22Rv1 (cell line): ENCODE measurements around the gene SH3GLB1.
A peak's percentile ranks its signal among the peaks of the same experiment; 100 is the strongest.

Source experiments
- H3K27ac ChIP-seq: fragments of 450-650 bp; 2 replicates; pipeline ENCODE4 v1.5.1; 2017
- CTCF ChIP-seq: fragments of 450-650 bp; IDR thresholded peaks from 2 replicates; pipeline ENCODE4 v1.5.1; 2017; ENCODE audit warnings: mild to moderate bottlenecking
- ZFX ChIP-seq: fragments of 450-650 bp; IDR thresholded peaks from 2 replicates; pipeline ENCODE4 v1.6.1; 2017; ENCODE audit warnings: antibody characterized with exemption, borderline replicate concordance

Gene SH3GLB1

GRCh38 chr1:86753700-86754099, 49.3 kb downstream of the SH3GLB1 start:
- H3K27ac ChIP-seq = no peak overlapping the region
- TF ChIP-seq ZFX (no peak), CTCF (peak; percentile 16; the same call in 1 of the 2 replicates)

- H3K27ac ChIP-seq = no peak overlapping the region
- TF ChIP-seq ZFX (no peak), CTCF (no peak)
These were observed 50.0 kb downstream of the SH3GLB1 start for GRCh38 chr1:86754265-86754974.

- no peak overlapping the region for H3K27ac ChIP-seq
- TF ChIP-seq ZFX = no peak
- no peak for TF ChIP-seq CTCF
These were observed 51.7 kb downstream of the SH3GLB1 start for GRCh38 chr1:86756062-86756406.

GRCh38 chr1:86757272-86757984, 53.1 kb downstream of the SH3GLB1 start:
- H3K27ac ChIP-seq = no peak overlapping the region
- TF ChIP-seq CTCF (no peak), ZFX (no peak)

GRCh38 chr1:86758570-86758969, 54.2 kb downstream of the SH3GLB1 start:
- no peak for TF ChIP-seq ZFX
- TF ChIP-seq CTCF = no peak
- H3K27ac ChIP-seq = no peak overlapping the region

- no peak overlapping the region for H3K27ac ChIP-seq
- no peak for TF ChIP-seq ZFX
- TF ChIP-seq CTCF = no peak
These were observed 55.8 kb downstream of the SH3GLB1 start for GRCh38 chr1:86760199-86760598.

- TF ChIP-seq CTCF (no peak), ZFX (no peak)
- H3K27ac ChIP-seq = no peak overlapping the region
These were observed 58.0 kb downstream of the SH3GLB1 start for GRCh38 chr1:86762336-86762735.
